Endothelial cell (in vitro differentiated cells): ENCODE measurements around the gene NPSR1. TPM values are rescaled to one million over a fixed set of nuclear protein-coding genes. Genes with fewer than 3 reads are reported as not detected.

Source experiments
- DNase-seq: peaks from one replicate; pipeline ENCODE4 v3.0.0; 2021; ENCODE audit warnings: low spot score
- H3K27ac Mint-ChIP-seq: one replicate; pipeline ENCODE4 v1.8.0; 2021; ENCODE audit warnings: mixed read lengths, inconsistent platforms; ENCODE audit not compliant: unreplicated experiment
- H3K27me3 Mint-ChIP-seq: one replicate; pipeline ENCODE4 v1.8.0; 2021; ENCODE audit warnings: mild to moderate bottlenecking, moderate library complexity, mixed read lengths, inconsistent platforms; ENCODE audit not compliant: unreplicated experiment
- H3K36me3 Mint-ChIP-seq: one replicate; pipeline ENCODE4 v1.8.0; 2021; ENCODE audit warnings: mild to moderate bottlenecking, low read depth, mixed read lengths, inconsistent platforms; ENCODE audit not compliant: unreplicated experiment
- H3K4me1 Mint-ChIP-seq: one replicate; pipeline ENCODE4 v1.8.0; 2021; ENCODE audit warnings: mild to moderate bottlenecking, mixed read lengths, inconsistent platforms; ENCODE audit not compliant: unreplicated experiment
- H3K4me3 Mint-ChIP-seq: one replicate; pipeline ENCODE4 v1.8.0; 2021; ENCODE audit warnings: mild to moderate bottlenecking, mixed read lengths, inconsistent platforms; ENCODE audit not compliant: unreplicated experiment
- H3K9me3 Mint-ChIP-seq: one replicate; pipeline ENCODE4 v1.8.0; 2021; ENCODE audit warnings: mixed read lengths, inconsistent platforms; ENCODE audit not compliant: unreplicated experiment
- CTCF ChIP-seq: fragments of 200-600 bp; sonication (generic); IDR thresholded peaks from one replicate; pipeline ENCODE4 v1.5.0; 2021; ENCODE audit warnings: antibody characterized with exemption; ENCODE audit not compliant: unreplicated experiment
- total RNA-seq: library from RNA; stranded (reverse); fragmentation: NEBNext Ultra II Directional; extraction: Animal tissue kit (Norgen Biotek cat#: 25700); gene quantifications from one replicate; pipeline ENCODE4 v1.2.1, GENCODE V29; 2021; ENCODE audit not compliant: unreplicated experiment

NPSR1 gene
- total RNA-seq, 1 donor from 2014 or later, result not detected

DNA sequence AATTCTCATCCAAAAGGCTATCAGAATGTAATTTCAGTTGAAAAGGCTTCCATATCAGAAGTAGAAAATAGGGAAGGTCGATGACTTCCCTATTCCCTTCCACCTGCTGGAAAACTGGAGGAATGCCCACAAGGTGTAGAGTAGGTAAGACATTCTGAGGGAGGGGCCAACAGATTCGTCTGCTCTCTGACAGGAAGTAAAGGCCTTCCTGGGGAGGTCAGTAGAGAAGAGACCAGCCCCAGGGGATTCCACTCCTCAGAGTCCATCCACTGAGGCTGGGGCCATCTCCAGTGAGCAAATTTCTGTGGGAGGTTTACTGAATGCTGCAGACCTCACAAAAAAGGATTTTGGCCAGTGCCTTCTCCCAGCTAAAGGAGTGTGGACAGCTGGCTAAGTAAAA is 19.5 kb downstream of the NPSR1 start:
- Mint-ChIP-seq H3K36me3 (no peaks in the 10 kb centered on the region), H3K27me3 (no peaks in the 10 kb centered on the region), H3K4me1 (no peaks in the 10 kb centered on the region), H3K4me3 (no peak overlapping the region), H3K27ac (no peak overlapping the region), H3K9me3 (no peaks in the 10 kb centered on the region)
- no peak for TF ChIP-seq CTCF
- no peak for DNase-seq

GRCh38 chr7:34687529-34687928 is 29.5 kb downstream of the NPSR1 start:
- Mint-ChIP-seq H3K36me3 (no peaks in the 10 kb centered on the region), H3K27ac (no peak overlapping the region), H3K4me3 (no peak overlapping the region), H3K27me3 (peaks cover 3% of the 10 kb centered on the region), H3K4me1 (no peaks in the 10 kb centered on the region), H3K9me3 (no peaks in the 10 kb centered on the region)
- DNase-seq, result no peak
- TF ChIP-seq CTCF, result no peak

DNA sequence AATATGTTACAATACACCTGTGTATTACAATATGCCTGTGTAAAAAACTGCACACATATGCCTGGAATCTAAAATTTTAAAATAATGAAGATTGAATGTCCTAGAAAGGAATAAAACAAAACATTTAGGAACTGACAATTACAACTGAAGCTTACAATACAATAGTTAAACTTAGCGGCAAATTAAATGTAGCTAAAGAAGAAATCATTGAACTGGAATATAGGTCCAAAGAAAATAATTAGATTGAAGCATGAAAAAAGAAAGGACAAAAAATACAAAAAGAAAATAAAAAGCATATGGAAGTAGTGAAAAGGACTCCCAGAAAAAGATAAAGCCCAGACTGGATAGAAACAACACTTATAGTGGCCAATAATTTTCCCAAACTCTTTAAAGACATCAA is 38.4 kb downstream of the NPSR1 start:
- Mint-ChIP-seq H3K4me1 (peaks cover 2% of the 10 kb centered on the region), H3K27me3 (no peaks in the 10 kb centered on the region), H3K36me3 (no peaks in the 10 kb centered on the region), H3K27ac (no peak overlapping the region), H3K4me3 (no peak overlapping the region), H3K9me3 (peaks cover 11% of the 10 kb centered on the region)
- DNase-seq, result no peak
- TF ChIP-seq CTCF, result no peak

GRCh38 chr7:34709771-34710170 is 51.8 kb downstream of the NPSR1 start:
- no peak for TF ChIP-seq CTCF
- Mint-ChIP-seq H3K36me3 (no peaks in the 10 kb centered on the region), H3K4me1 (no peaks in the 10 kb centered on the region), H3K9me3 (no peaks in the 10 kb centered on the region), H3K27ac (no peak overlapping the region), H3K27me3 (no peaks in the 10 kb centered on the region), H3K4me3 (no peak overlapping the region)
- DNase-seq, result no peak

- H3K4me1 Mint-ChIP-seq, result peaks cover 3% of the 10 kb centered on the region
- H3K36me3 Mint-ChIP-seq, result no peaks in the 10 kb centered on the region
- H3K4me3 Mint-ChIP-seq, result no peak overlapping the region
- no peak overlapping the region for H3K27ac Mint-ChIP-seq
- peaks cover 2% of the 10 kb centered on the region for H3K27me3 Mint-ChIP-seq
- TF ChIP-seq CTCF, result no peak
- no peak for DNase-seq
- H3K9me3 Mint-ChIP-seq, result no peaks in the 10 kb centered on the region
Measured at GRCh38 chr7:34718867-34719266, 60.8 kb downstream of the NPSR1 start.
